GM13977 (cell line): ENCODE data around the gene KRTAP20-1.

ENCODE experiments used
- DNase-seq: peaks from one replicate; pipeline ENCODE4 v3.0.0; 2012; ENCODE audit warnings: low spot score
- in situ Hi-C: fragments of 300-500 bp; cut with MboI; formaldehyde crosslinking; loops from one replicate; pipeline ENCODE4 v1.12.0; 2022; ENCODE audit warnings: low sequenced_read_pairs, low pct_unique_long_range_greater_than_20kb, mixed read lengths, inconsistent platforms; ENCODE audit not compliant: unreplicated experiment
- TF ChIP-seq, protein P1 (sequence below): IDR thresholded peaks from 2 replicates; pipeline ENCODE4 v1.5.1; 2012; ENCODE audit warnings: mild to moderate bottlenecking, control low read depth; ENCODE audit not compliant: insufficient read depth; ENCODE audit errors: extremely low read depth, missing control alignments

KRTAP20-1 gene

DNA sequence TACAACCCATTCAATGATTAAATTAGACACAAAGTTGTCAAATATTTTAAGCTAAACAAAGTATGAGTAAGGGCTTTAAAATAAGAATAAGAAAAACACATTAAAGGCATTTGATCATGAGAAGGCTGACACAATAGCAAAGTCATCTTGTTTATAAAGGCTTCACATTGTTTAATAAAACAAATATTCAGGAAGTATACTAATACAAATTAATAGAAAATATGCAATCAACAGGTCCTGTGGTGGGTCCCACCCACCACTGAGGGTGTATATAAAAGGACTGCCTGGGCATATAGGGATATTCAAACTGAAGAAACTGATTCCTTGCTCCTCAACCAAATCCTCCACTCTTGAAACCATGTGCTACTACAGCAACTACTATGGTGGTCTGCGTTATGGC lies 18.7 kb downstream of the KRTAP20-1 start, which contains the start of gene KRTAP20-2:
Gene KRTAP20-2, plus strand, starts transcription at position 301 of the 400 bp plus-strand sequence. Its CDS starts 58 bp downstream, at position 359.
- in situ Hi-C loops, result no loop called here
- TF ChIP-seq, protein P1, sequence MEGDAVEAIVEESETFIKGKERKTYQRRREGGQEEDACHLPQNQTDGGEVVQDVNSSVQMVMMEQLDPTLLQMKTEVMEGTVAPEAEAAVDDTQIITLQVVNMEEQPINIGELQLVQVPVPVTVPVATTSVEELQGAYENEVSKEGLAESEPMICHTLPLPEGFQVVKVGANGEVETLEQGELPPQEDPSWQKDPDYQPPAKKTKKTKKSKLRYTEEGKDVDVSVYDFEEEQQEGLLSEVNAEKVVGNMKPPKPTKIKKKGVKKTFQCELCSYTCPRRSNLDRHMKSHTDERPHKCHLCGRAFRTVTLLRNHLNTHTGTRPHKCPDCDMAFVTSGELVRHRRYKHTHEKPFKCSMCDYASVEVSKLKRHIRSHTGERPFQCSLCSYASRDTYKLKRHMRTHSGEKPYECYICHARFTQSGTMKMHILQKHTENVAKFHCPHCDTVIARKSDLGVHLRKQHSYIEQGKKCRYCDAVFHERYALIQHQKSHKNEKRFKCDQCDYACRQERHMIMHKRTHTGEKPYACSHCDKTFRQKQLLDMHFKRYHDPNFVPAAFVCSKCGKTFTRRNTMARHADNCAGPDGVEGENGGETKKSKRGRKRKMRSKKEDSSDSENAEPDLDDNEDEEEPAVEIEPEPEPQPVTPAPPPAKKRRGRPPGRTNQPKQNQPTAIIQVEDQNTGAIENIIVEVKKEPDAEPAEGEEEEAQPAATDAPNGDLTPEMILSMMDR, result no peak
- DNase-seq, result no peak

DNA sequence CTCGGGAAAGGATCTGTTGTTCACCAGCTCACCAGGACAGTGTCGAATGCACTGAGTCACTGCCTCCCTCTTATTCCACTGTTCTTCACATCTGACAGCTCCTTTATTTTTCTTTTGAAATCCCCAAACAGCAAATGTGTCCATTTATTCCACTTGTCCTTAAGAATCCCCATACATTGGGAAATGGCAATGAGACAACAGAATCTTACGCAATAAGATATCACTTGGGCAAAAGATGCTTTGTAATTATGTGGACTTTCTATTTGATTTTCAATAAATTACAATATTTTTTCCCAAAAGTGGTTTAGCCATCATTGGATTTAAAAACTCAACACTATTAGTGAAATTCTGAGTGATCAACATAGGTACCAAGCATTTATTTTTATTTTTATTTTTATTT lies 22.5 kb downstream of the KRTAP20-1 start:
- no peak for DNase-seq
- in situ Hi-C loops, result no loop called here
- TF ChIP-seq, protein P1, result no peak

DNA sequence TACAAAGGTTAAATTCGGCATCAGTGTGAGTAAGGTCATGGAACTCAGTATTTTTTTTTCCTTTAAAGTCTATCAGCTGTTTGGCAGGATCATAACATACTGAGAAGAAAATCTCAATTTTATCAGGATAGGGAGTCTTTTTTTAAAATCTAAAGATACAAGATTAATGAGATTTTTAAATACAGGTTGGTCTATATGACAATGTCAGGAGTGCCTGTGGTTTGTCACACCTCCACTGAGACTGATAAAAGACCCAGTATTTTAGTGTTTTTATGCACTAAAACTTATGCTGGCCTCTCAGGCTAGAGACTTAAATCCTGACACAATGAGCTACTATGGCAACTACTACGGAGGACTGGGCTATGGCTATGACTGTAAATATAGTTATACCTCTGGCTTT lies 26.3 kb downstream of the KRTAP20-1 start, which contains the start of gene KRTAP20-3:
Gene KRTAP20-3, plus strand, starts transcription at position 301 of the 400 bp plus-strand sequence.
- in situ Hi-C loops, result no loop called here
- DNase-seq, result no peak
- TF ChIP-seq, protein P1, result no peak

DNA sequence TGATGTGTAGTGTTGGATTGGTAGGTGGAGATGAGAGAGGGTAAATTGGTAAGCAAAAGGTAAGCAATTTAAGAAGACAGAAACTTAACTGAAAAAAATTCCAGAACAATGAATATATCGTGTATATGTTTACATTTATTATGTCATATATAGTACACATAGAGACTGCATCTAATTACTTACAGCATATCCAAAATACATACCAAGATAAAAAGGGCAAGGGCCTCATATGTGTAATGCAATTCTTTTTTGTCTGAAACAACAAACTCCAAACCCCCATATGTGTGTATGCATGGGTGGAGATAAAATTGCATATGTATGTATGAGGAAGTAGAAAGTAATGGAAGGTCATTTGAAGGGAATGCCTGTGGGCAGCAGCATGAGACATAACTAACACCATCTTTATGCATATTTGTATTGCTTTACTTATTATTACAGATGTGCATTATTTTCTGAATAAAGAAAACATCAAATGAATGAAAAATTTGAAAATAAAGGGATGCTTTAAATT lies 30.7 kb downstream of the KRTAP20-1 start:
- in situ Hi-C loops, result no loop called here
- TF ChIP-seq, protein P1, result no peak
- no peak for DNase-seq

DNA sequence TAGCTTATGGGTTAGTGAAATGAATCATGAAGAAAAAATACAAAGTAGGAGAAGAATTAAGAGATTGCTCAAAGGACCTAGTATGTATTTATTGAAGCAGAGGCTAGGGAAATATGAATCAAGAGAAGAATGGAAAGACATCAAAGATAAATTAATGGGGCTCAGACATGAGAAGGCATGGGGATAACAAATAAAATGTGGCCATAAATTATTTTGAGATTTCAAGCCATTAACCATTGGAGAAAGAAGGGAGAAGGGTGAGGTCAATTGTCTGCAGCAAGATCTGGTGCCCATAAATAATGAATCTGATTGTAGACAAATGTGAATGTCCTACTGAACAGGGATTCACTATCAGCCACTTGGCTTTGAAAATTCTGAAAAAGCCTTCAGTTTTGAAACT lies 36.7 kb downstream of the KRTAP20-1 start:
- TF ChIP-seq, protein P1, result no peak
- DNase-seq, result no peak
- in situ Hi-C loops, result no loop called here
